Measurements from ENCODE around the gene SEMA5A. TPM values are rescaled to one million over a fixed set of nuclear protein-coding genes. Genes with fewer than 3 reads are reported as not detected.

The SEMA5A gene
- total RNA-seq, 4 donors from 2014 or later: 0.46 to 3.2 (median 1.7) TPM

DNA sequence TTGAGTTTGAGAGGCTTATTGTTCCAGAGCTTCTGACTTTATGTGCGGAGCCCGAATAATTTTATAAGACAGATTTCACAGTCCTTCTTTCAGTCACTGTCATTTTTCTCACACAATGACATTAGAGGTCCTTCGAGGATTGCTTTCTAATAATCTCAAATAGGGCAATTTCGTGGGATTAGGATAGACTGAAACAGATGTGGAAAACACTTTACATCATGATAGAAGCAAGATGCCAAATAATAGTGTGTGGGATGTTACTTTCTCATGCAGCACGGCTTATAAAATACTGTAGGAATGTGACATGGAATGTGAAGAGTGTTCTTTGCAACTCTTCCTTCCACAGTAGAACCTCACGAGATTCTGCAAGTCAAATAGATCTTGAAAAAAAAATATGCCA, 451.3 kb downstream of the SEMA5A start:
- TF ChIP-seq, protein P1, sequence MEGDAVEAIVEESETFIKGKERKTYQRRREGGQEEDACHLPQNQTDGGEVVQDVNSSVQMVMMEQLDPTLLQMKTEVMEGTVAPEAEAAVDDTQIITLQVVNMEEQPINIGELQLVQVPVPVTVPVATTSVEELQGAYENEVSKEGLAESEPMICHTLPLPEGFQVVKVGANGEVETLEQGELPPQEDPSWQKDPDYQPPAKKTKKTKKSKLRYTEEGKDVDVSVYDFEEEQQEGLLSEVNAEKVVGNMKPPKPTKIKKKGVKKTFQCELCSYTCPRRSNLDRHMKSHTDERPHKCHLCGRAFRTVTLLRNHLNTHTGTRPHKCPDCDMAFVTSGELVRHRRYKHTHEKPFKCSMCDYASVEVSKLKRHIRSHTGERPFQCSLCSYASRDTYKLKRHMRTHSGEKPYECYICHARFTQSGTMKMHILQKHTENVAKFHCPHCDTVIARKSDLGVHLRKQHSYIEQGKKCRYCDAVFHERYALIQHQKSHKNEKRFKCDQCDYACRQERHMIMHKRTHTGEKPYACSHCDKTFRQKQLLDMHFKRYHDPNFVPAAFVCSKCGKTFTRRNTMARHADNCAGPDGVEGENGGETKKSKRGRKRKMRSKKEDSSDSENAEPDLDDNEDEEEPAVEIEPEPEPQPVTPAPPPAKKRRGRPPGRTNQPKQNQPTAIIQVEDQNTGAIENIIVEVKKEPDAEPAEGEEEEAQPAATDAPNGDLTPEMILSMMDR (IDR thresholded peaks at IDR 0.05 in 4 of 5, conservative IDR thresholded peaks at IDR 0.05 in 1 of 5): no peak
- no peak for TF ChIP-seq POLR2A (IDR thresholded peaks at IDR 0.05)
- no peak for ATAC-seq

DNA sequence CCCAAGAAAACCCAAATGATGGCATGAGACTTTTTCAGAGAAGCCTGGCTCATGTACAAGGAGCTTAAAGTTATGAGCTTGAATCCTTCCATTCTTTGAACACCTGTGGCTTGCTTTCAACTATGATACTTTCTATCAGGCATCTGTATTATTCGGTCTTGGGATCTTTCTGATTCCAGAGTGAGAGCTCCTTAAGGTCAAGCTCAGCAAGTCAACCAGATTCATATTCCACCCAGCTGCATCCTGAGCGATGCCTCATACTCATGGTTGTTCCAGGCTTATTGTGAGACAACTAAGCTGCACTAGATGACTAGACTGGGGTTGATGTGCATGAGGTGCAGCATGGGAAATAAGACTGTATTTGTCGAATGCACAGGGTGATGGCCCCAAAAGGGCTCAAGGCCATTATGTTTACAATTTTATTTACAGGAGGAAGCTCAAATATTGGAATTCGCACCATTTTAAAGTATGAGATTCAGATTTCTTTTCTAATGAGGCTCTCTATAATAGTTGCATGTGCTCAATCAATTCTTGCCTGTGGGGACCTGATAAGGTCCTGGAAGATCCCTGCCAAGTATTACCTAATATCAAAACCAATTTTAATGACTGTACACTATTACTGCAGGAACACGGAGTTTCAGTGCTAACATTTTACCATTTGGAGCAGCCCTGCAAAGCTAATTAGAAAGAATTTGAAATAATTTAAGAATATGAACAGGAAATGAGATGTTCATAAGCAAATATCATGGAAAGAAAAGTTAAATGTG, 453.8 kb downstream of the SEMA5A start:
- H3K27me3 ChIP-seq: no peaks in the 10 kb centered on the region
- TF ChIP-seq POLR2A (IDR thresholded peaks at IDR 0.05): no peak
- TF ChIP-seq, protein P1 (IDR thresholded peaks at IDR 0.05 in 4 of 5, conservative IDR thresholded peaks at IDR 0.05 in 1 of 5): no peak
- no peak overlapping the region for H3K4me3 ChIP-seq
- H3K36me3 ChIP-seq: no peaks in the 10 kb centered on the region
- H3K4me1 ChIP-seq: no peaks in the 10 kb centered on the region
- no peaks in the 10 kb centered on the region for H3K9me3 ChIP-seq
- ATAC-seq: no peak
- intact Hi-C loops (cut with DNase I; ENCODE audit: low total_unique reads) (no loop called here), in situ Hi-C loops (cut with MboI; ENCODE audit: low sequenced_read_pairs in 4 of 4) (no loop called here)
- DNase-seq: no peak
- no peak overlapping the region for H3K27ac ChIP-seq

More for the DNA sequence above, 451.3 kb downstream of the SEMA5A start:
- no peaks in the 10 kb centered on the region for H3K4me1 ChIP-seq
- in situ Hi-C loops (cut with MboI; ENCODE audit: low sequenced_read_pairs in 4 of 4): no loop called here
- H3K27ac ChIP-seq: no peak overlapping the region
- no peak overlapping the region for H3K4me3 ChIP-seq
- no peaks in the 10 kb centered on the region for H3K27me3 ChIP-seq
- H3K36me3 ChIP-seq: no peaks in the 10 kb centered on the region
- H3K9me3 ChIP-seq: no peaks in the 10 kb centered on the region
- DNase-seq: no peak
- intact Hi-C loops (cut with DNase I; ENCODE audit: low total_unique reads): no loop called here

- in situ Hi-C loops (cut with MboI; ENCODE audit: low sequenced_read_pairs in 4 of 4) (no loop called here), intact Hi-C loops (cut with DNase I; ENCODE audit: low total_unique reads) (no loop called here)
- H3K27ac ChIP-seq: no peak overlapping the region
- H3K9me3 ChIP-seq: no peaks in the 10 kb centered on the region
- no peak for ATAC-seq
- H3K4me1 ChIP-seq: no peaks in the 10 kb centered on the region
- DNase-seq: no peak
- H3K27me3 ChIP-seq: no peaks in the 10 kb centered on the region
- H3K36me3 ChIP-seq: no peaks in the 10 kb centered on the region
- no peak for TF ChIP-seq POLR2A (IDR thresholded peaks at IDR 0.05)
- TF ChIP-seq, protein P1 (IDR thresholded peaks at IDR 0.05 in 4 of 5, conservative IDR thresholded peaks at IDR 0.05 in 1 of 5): no peak
- no peak overlapping the region for H3K4me3 ChIP-seq
Observed at GRCh38 chr5:9090381-9091026, 455.4 kb downstream of the SEMA5A start.

DNA sequence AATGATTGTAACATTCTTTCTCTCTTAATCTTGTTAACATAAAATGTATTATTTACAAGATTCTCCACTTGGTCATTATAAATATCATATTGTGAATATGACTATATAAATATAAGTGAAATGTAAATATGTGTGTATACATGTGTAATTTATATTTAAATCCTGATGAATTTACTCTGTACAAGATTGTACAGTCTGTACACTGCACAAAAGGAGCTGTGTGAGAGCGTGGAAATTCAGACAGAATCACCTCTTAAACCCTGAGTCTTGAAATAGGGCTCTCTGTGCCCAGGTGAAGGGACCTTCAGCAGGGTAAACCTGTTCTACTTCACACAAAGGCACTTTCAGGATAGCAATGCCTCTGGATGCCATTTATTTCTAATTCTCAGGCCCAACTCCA, 456.0 kb downstream of the SEMA5A start:
- H3K27ac ChIP-seq: no peak overlapping the region
- in situ Hi-C loops (cut with MboI; ENCODE audit: low sequenced_read_pairs in 4 of 4) (no loop called here), intact Hi-C loops (cut with DNase I; ENCODE audit: low total_unique reads) (no loop called here)
- no peaks in the 10 kb centered on the region for H3K9me3 ChIP-seq
- H3K36me3 ChIP-seq: no peaks in the 10 kb centered on the region
- no peaks in the 10 kb centered on the region for H3K4me1 ChIP-seq
- ATAC-seq: no peak
- TF ChIP-seq, protein P1 (IDR thresholded peaks at IDR 0.05 in 4 of 5, conservative IDR thresholded peaks at IDR 0.05 in 1 of 5): no peak
- TF ChIP-seq POLR2A (IDR thresholded peaks at IDR 0.05): no peak
- no peak overlapping the region for H3K4me3 ChIP-seq
- DNase-seq: no peak
- no peaks in the 10 kb centered on the region for H3K27me3 ChIP-seq

Measured in gastrocnemius medialis (tissue), 4 donors.